Tibial nerve (tissue), 4 donors: ENCODE measurements around the gene RAB1B.

Experiments
- EP300 ChIP-seq, 2 donors: sonication (generic); formaldehyde crosslinking; IDR thresholded peaks; one replicate each; pipeline ENCODE4 v1.6.1; 2017; ENCODE audit warnings: antibody characterized with exemption in 2 of 2, mild to moderate bottlenecking in 1 of 2
- POLR2A ChIP-seq, 2 donors: fragments of 450-650 bp; IDR thresholded peaks; one replicate each; pipeline ENCODE4 v1.6.1; 2017; ENCODE audit warnings: antibody characterized with exemption in 2 of 2, mild to moderate bottlenecking in 2 of 2, moderate library complexity in 2 of 2
- TF ChIP-seq, protein P1 (sequence below), 5 experiments: fragments of 200-600 bp in 3 of 5; fragments of 450-650 bp in 2 of 5; sonication (generic) in 3 of 5; IDR thresholded peaks; one replicate each; pipeline ENCODE4 v1.5.1; 2016 to 2019; ENCODE audit warnings: antibody characterized with exemption in 5 of 5, mild to moderate bottlenecking in 3 of 5, moderate library complexity in 2 of 5

DNA sequence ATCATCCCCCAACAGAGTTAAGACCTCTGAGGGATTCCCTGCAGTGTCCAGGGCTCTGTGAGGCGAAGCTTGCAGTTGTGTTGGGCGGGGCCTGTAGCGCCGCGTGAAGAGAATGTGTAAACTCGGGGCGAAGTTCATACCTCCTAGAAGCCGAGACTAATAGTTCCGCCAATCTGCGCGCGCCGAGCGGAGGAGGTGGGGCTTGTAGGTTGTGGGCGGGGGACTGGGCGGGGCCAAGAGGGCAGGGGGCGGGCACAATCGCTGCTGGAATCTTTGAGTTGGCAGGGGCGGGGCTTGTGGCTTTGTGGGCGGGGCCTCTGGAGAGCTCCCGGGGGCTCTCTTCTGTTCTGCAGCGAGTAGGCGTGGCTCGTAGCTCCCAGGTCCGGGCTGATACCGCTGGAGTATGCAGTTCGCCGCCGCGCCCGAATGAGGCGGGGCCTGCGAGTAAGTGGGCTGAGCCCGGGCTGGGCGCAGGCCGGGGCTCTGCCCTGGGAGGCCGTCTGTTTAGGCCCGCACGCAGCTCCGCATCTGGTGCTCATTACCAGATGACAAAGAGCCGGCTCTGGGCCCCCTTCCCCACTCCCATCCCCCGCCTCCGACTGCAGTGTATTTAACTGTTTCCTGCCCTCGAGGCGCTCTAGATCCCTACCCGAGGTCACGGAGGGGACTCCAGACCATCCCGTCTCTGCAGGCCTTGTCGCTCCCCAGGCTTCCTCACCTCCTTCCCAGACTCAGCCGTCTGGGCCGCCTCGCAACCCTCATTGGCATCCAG lies 44.3 kb downstream of the RAB1B start:
- TF ChIP-seq, protein P1, sequence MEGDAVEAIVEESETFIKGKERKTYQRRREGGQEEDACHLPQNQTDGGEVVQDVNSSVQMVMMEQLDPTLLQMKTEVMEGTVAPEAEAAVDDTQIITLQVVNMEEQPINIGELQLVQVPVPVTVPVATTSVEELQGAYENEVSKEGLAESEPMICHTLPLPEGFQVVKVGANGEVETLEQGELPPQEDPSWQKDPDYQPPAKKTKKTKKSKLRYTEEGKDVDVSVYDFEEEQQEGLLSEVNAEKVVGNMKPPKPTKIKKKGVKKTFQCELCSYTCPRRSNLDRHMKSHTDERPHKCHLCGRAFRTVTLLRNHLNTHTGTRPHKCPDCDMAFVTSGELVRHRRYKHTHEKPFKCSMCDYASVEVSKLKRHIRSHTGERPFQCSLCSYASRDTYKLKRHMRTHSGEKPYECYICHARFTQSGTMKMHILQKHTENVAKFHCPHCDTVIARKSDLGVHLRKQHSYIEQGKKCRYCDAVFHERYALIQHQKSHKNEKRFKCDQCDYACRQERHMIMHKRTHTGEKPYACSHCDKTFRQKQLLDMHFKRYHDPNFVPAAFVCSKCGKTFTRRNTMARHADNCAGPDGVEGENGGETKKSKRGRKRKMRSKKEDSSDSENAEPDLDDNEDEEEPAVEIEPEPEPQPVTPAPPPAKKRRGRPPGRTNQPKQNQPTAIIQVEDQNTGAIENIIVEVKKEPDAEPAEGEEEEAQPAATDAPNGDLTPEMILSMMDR (IDR thresholded peaks at IDR 0.05): no peak
- TF ChIP-seq EP300 (IDR thresholded peaks at IDR 0.05): peak in 1 of 2 donors; percentile 59
- peak; percentile 50 to 55 for TF ChIP-seq POLR2A (IDR thresholded peaks at IDR 0.05)
